Common myeloid progenitor, CD34-positive (primary cell): ENCODE data around the gene USF2.
A peak's percentile ranks its signal among the peaks of the same experiment; 100 is the strongest.

Experiments
- CTCF ChIA-PET: fragments of 350-600 bp; sonication (Branson Sonifier 250); formaldehyde crosslinking; loops from one replicate; lab custom pipeline; 2021; ENCODE audit warnings: antibody characterized with exemption; lab: Charles Lee
- POLR2A ChIA-PET: fragments of 350-600 bp; sonication (Branson Sonifier 250); formaldehyde crosslinking; loops from one replicate; lab custom pipeline; 2021; ENCODE audit warnings: antibody characterized with exemption; lab: Charles Lee
- DNase-seq, 3 donors: peaks; one replicate each; pipeline versions ENCODE4 v3.0.0 to v3.0.0-alpha.2; 2013
- H3K27ac ChIP-seq, 2 experiments: 1 replicate in 1 of 2; 2 replicates in 1 of 2; pipeline ENCODE4 v1.7.0; 2013; ENCODE audit warnings: inconsistent platforms in 2 of 2, low read length in 2 of 2, mild to moderate bottlenecking in 2 of 2, low read depth in 1 of 2, moderate library complexity in 1 of 2; ENCODE audit not compliant: severe bottlenecking in 2 of 2, insufficient read depth in 1 of 2, poor library complexity in 1 of 2
- H3K27me3 ChIP-seq, 5 experiments: replicated peaks in 2 of 5; 1 replicate in 3 of 5; 2 replicates in 2 of 5; pipeline versions ENCODE4 v1.6.1 to v1.7.0; 2013; ENCODE audit warnings: low read length in 4 of 5, mild to moderate bottlenecking in 2 of 5, moderate library complexity in 2 of 5, inconsistent platforms in 1 of 5; ENCODE audit not compliant: insufficient read depth in 5 of 5, control insufficient read depth in 4 of 5
- H3K36me3 ChIP-seq, 4 experiments: 1 replicate in 2 of 4; 2 replicates in 2 of 4; pipeline versions ENCODE4 v1.6.1 to v1.7.0; 2013; ENCODE audit warnings: low read length in 3 of 4, control low read depth in 1 of 4, mild to moderate bottlenecking in 1 of 4; ENCODE audit not compliant: control insufficient read depth in 4 of 4, insufficient read depth in 4 of 4
- H3K4me1 ChIP-seq, 4 experiments: 1 replicate in 3 of 4; 2 replicates in 1 of 4; pipeline versions ENCODE4 v1.6.1 to v1.7.1; 2013; ENCODE audit warnings: low read length in 3 of 4, mild to moderate bottlenecking in 3 of 4, control low read depth in 1 of 4, inconsistent platforms in 1 of 4, moderate library complexity in 1 of 4; ENCODE audit not compliant: control insufficient read depth in 4 of 4, insufficient read depth in 4 of 4; ENCODE audit errors: control extremely low read depth in 1 of 4
- H3K4me3 ChIP-seq, 7 experiments: 1 replicate in 4 of 7; 2 replicates in 3 of 7; pipeline versions ENCODE4 v1.5.1 to v1.7.0; 2013; ENCODE audit warnings: mild to moderate bottlenecking in 7 of 7, low read length in 6 of 7, moderate library complexity in 6 of 7, inconsistent platforms in 2 of 7, low read depth in 2 of 7, control low read depth in 1 of 7; ENCODE audit not compliant: insufficient read depth in 4 of 7, control insufficient read depth in 1 of 7; ENCODE audit errors: extremely low read depth in 1 of 7
- H3K9me3 ChIP-seq, 5 experiments: 1 replicate in 4 of 5; 2 replicates in 1 of 5; pipeline versions ENCODE4 v1.6.1 to v1.7.1; 2013; ENCODE audit warnings: low read length in 4 of 5, mild to moderate bottlenecking in 2 of 5, inconsistent platforms in 1 of 5, low read depth in 1 of 5, moderate library complexity in 1 of 5; ENCODE audit not compliant: control insufficient read depth in 4 of 5, insufficient read depth in 2 of 5; ENCODE audit errors: control extremely low read depth in 1 of 5
- WGBS: methylation state at CpG from one replicate; pipeline ENCODE4 v1.1.5; 2013; ENCODE audit not compliant: insufficient coverage; 5-methylcytosine and 5-hydroxymethylcytosine counted together

USF2 gene

GRCh38 chr19:35260694-35261304 lies 8.0 kb upstream of the USF2 start:
- ChIA-PET CTCF (interaction anchor here (1.2 to 2.8 kb wide), 2 partner anchors 10 to 124 kb away, joined by 3 to 8 read pairs; no protein-coding TSS in a partner anchor), POLR2A (no interaction called here)
- H3K9me3 ChIP-seq: no peaks in the 10 kb centered on the region
- no peaks in the 10 kb centered on the region for H3K27me3 ChIP-seq
- peaks cover 16 to 38% (median 28%) of the 10 kb centered on the region in 4 experiments for H3K4me1 ChIP-seq
- WGBS: 95% methylated on average over 10 of the region's 10 CpGs
- no peak overlapping the region for H3K27ac ChIP-seq
- DNase-seq: no peak
- no peak overlapping the region for H3K4me3 ChIP-seq
- peaks cover 0 to 5% (median 1%) of the 10 kb centered on the region in 4 experiments for H3K36me3 ChIP-seq

- CTCF ChIA-PET: interaction anchor here (1.2 to 2.8 kb wide), 2 partner anchors 11 to 124 kb away, joined by 3 to 8 read pairs; no protein-coding TSS in a partner anchor
- H3K27me3 ChIP-seq: no peaks in the 10 kb centered on the region
- POLR2A ChIA-PET: no interaction called here
- peaks cover 16 to 45% (median 33%) of the 10 kb centered on the region in 4 experiments for H3K4me1 ChIP-seq
- H3K36me3 ChIP-seq: peaks cover 0 to 5% (median 4%) of the 10 kb centered on the region in 4 experiments
- no peaks in the 10 kb centered on the region for H3K9me3 ChIP-seq
- no peak overlapping the region for H3K4me3 ChIP-seq
- WGBS: 97% methylated on average over 9 of the region's 12 CpGs
- no peak for DNase-seq
- no peak overlapping the region for H3K27ac ChIP-seq
Observed at GRCh38 chr19:35261356-35262100, 7.2 kb upstream of the USF2 start.

GRCh38 chr19:35262101-35262761 lies 6.5 kb upstream of the USF2 start:
- peaks cover 0 to 7% (median 4%) of the 10 kb centered on the region in 4 experiments for H3K36me3 ChIP-seq
- ChIA-PET POLR2A (no interaction called here), CTCF (interaction anchor here (1.2 to 2.8 kb wide), 2 partner anchors 12 to 125 kb away, joined by 3 to 8 read pairs; no protein-coding TSS in a partner anchor)
- H3K9me3 ChIP-seq: no peaks in the 10 kb centered on the region
- WGBS: 78% methylated on average over 15 of the region's 17 CpGs
- H3K27me3 ChIP-seq: no peaks in the 10 kb centered on the region
- H3K27ac ChIP-seq: no peak overlapping the region
- DNase-seq: no peak
- H3K4me1 ChIP-seq: peaks cover 16 to 52% (median 38%) of the 10 kb centered on the region in 4 experiments
- H3K4me3 ChIP-seq: no peak overlapping the region

- Histone ChIP-seq H3K4me3 (no peak overlapping the region), H3K36me3 (peaks cover 0 to 7% (median 4%) of the 10 kb centered on the region in 4 experiments), H3K27ac (peak overlapping the region in 1 of 2 experiments; percentile 32), H3K9me3 (no peaks in the 10 kb centered on the region), H3K27me3 (no peaks in the 10 kb centered on the region), H3K4me1 (peaks cover 16 to 51% (median 34%) of the 10 kb centered on the region in 4 experiments)
- 82% methylated on average over 5 of the region's 7 CpGs for WGBS
- CTCF ChIA-PET: interaction anchor here (0.9 to 2.3 kb wide), 13 partner anchors 8 to 122 kb away, joined by 3 to 10 read pairs (median 4); no protein-coding TSS in a partner anchor
- DNase-seq: no peak
- POLR2A ChIA-PET: interaction anchor here (0.6 to 1.0 kb wide), 3 partner anchors 9 to 111 kb away, joined by 3 to 5 read pairs (median 3); no protein-coding TSS in a partner anchor
Observed at GRCh38 chr19:35264268-35265125, 4.3 kb upstream of the USF2 start.

GRCh38 chr19:35265126-35265899 lies 3.4 kb upstream of the USF2 start:
- DNase-seq: no peak
- ChIA-PET CTCF (interaction anchor here (0.9 to 2.3 kb wide), 9 partner anchors 9 to 151 kb away, joined by 3 to 10 read pairs (median 4); no protein-coding TSS in a partner anchor), POLR2A (interaction anchor here (0.8 kb wide), 1 partner anchor 98 kb away, joined by 4 read pairs; no protein-coding TSS in a partner anchor)
- Histone ChIP-seq H3K4me1 (peaks cover 16 to 58% (median 41%) of the 10 kb centered on the region in 4 experiments), H3K36me3 (peaks cover 0 to 10% (median 3%) of the 10 kb centered on the region in 4 experiments), H3K27me3 (no peaks in the 10 kb centered on the region), H3K27ac (peak overlapping the region in 1 of 2 experiments; percentile 32), H3K4me3 (no peak overlapping the region), H3K9me3 (no peaks in the 10 kb centered on the region)
- 95% methylated on average over 5 of the region's 6 CpGs for WGBS
